Natural killer cell (primary cell): ENCODE results near the gene BAIAP3. TPM values are rescaled to one million over a fixed set of nuclear protein-coding genes. Genes with fewer than 3 reads are reported as not detected.

Source experiments
- ATAC-seq, 3 donors: fragments of 150-1000 bp in 2 of 3; fragments of 200-7000 bp in 1 of 3; cut with Tn5 transposase; 1 replicate in 1 of 3; 2 replicates in 2 of 3; pipeline ENCODE4 v1.10.0; 2021; ENCODE audit warnings: mild to moderate bottlenecking in 2 of 3, moderate library complexity in 2 of 3
- DNase-seq, 2 donors: peaks; one replicate each; pipeline versions ENCODE4 v3.0.0 to v3.0.0-alpha.2; 2013 to 2021; ENCODE audit warnings: mixed read lengths in 1 of 2
- H3K27ac ChIP-seq: one replicate; pipeline ENCODE4 v1.5.1; 2013; ENCODE audit warnings: mild to moderate bottlenecking, low read length
- H3K27me3 ChIP-seq: one replicate; pipeline ENCODE4 v1.6.1; 2013; ENCODE audit warnings: low read length; ENCODE audit not compliant: control insufficient read depth, insufficient read depth
- H3K36me3 ChIP-seq: one replicate; pipeline ENCODE4 v1.6.1; 2013; ENCODE audit warnings: low read length; ENCODE audit not compliant: control insufficient read depth, insufficient read depth
- H3K4me1 ChIP-seq: one replicate; pipeline ENCODE4 v1.6.1; 2013; ENCODE audit warnings: low read length; ENCODE audit not compliant: control insufficient read depth, insufficient read depth
- H3K4me3 ChIP-seq: one replicate; pipeline ENCODE4 v1.5.1; 2013; ENCODE audit warnings: low read length
- H3K9me3 ChIP-seq: one replicate; pipeline ENCODE4 v1.6.1; 2013; ENCODE audit warnings: low read length; ENCODE audit not compliant: control insufficient read depth, insufficient read depth
- H3K27ac Mint-ChIP-seq, 2 donors: one replicate each; pipeline ENCODE4 v1.8.0; 2022; ENCODE audit warnings: mild to moderate bottlenecking in 2 of 2, mixed read lengths in 2 of 2, moderate library complexity in 1 of 2
- H3K27me3 Mint-ChIP-seq, 2 donors: one replicate each; pipeline ENCODE4 v1.8.0; 2022; ENCODE audit warnings: low read depth in 2 of 2, mixed read lengths in 2 of 2
- H3K36me3 Mint-ChIP-seq: one replicate; pipeline ENCODE4 v1.8.0; 2022; ENCODE audit warnings: mixed read lengths
- H3K4me1 Mint-ChIP-seq, 2 donors: one replicate each; pipeline ENCODE4 v1.8.0; 2022; ENCODE audit warnings: mixed read lengths in 2 of 2
- H3K4me3 Mint-ChIP-seq: one replicate; pipeline ENCODE4 v1.8.0; 2022; ENCODE audit warnings: mild to moderate bottlenecking, moderate library complexity, mixed read lengths
- H3K9me3 Mint-ChIP-seq, 2 donors: one replicate each; pipeline ENCODE4 v1.8.0; 2022; ENCODE audit warnings: mixed read lengths in 2 of 2
- WGBS: methylation state at CpG from one replicate; pipeline ENCODE4 v1.1.7; 2013; ENCODE audit warnings: missing lambda C conversion rate; ENCODE audit not compliant: insufficient coverage; 5-methylcytosine and 5-hydroxymethylcytosine counted together
- intact Hi-C: fragments of 100-400 bp; cut with micrococcal nuclease; formaldehyde crosslinking; loops from one replicate; pipeline ENCODE4 v1.14.2; 2022
- total RNA-seq, 4 donors: library from RNA; stranded (reverse); fragments of 120-200 nt in 1 of 4; gene quantifications; one replicate each; pipeline versions ENCODE4 v1.2.3 to v1.2.4, GENCODE V29; 2013 to 2022
- TF ChIP-seq, protein P1 (sequence below): fragments of 200-600 bp; IDR thresholded peaks from one replicate; pipeline ENCODE4 v1.8.0; 2022; ENCODE audit warnings: antibody characterized with exemption

BAIAP3 gene
- total RNA-seq, 3 donors from 2014 or later (not counting 1 experiment from before 2014, with no cell fraction given) = 17.7 to 21.7 (median 19.9) TPM

GRCh38 chr16:1344499-1344898, 11.1 kb downstream of the BAIAP3 start:
- TF ChIP-seq, protein P1, sequence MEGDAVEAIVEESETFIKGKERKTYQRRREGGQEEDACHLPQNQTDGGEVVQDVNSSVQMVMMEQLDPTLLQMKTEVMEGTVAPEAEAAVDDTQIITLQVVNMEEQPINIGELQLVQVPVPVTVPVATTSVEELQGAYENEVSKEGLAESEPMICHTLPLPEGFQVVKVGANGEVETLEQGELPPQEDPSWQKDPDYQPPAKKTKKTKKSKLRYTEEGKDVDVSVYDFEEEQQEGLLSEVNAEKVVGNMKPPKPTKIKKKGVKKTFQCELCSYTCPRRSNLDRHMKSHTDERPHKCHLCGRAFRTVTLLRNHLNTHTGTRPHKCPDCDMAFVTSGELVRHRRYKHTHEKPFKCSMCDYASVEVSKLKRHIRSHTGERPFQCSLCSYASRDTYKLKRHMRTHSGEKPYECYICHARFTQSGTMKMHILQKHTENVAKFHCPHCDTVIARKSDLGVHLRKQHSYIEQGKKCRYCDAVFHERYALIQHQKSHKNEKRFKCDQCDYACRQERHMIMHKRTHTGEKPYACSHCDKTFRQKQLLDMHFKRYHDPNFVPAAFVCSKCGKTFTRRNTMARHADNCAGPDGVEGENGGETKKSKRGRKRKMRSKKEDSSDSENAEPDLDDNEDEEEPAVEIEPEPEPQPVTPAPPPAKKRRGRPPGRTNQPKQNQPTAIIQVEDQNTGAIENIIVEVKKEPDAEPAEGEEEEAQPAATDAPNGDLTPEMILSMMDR = no peak
- Mint-ChIP-seq H3K9me3 (no peaks in the 10 kb centered on the region), H3K27me3 (no peaks in the 10 kb centered on the region), H3K4me3 (no peak overlapping the region), H3K4me1 (peaks cover 9 to 15% of the 10 kb centered on the region in 2 donors), H3K27ac (no peak overlapping the region), H3K36me3 (no peaks in the 10 kb centered on the region)
- Histone ChIP-seq H3K4me3 (no peak overlapping the region), H3K9me3 (no peaks in the 10 kb centered on the region), H3K36me3 (peaks cover 5% of the 10 kb centered on the region), H3K4me1 (peaks cover 23% of the 10 kb centered on the region), H3K27me3 (no peaks in the 10 kb centered on the region), H3K27ac (no peak overlapping the region)
- DNase-seq = no peak
- intact Hi-C loops = no loop called here
- ATAC-seq = no peak
- 89% methylated on average over 14 of the region's 14 CpGs for WGBS

DNA sequence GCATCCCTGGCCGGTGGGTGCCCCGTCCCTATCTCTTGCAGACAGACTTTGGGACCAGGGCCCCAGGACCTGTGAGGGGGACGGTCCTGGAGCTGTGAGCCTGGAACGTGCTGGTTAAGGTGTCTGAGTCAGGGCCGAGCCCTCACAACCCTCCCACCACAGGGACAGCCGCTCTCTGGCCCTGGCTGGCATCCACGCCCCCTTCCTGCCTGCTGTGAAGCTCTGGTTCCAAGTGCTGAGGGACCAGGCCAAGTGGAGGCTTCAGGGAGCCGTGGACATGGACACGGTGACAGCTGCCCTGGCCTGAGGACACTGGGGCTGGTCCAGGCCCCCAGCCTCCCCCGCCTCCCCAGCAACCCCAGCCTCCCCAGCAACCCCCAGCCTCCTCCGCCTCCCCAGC, 11.6 kb downstream of the BAIAP3 start:
- WGBS = 81% methylated on average over 11 of the region's 11 CpGs
- Mint-ChIP-seq H3K27ac (no peak overlapping the region), H3K27me3 (no peaks in the 10 kb centered on the region), H3K9me3 (no peaks in the 10 kb centered on the region), H3K36me3 (no peaks in the 10 kb centered on the region), H3K4me3 (no peak overlapping the region), H3K4me1 (peaks cover 9 to 15% of the 10 kb centered on the region in 2 donors)
- TF ChIP-seq, protein P1 = no peak
- ATAC-seq (no peak), DNase-seq (no peak)
- intact Hi-C loops = no loop called here
- Histone ChIP-seq H3K27me3 (no peaks in the 10 kb centered on the region), H3K36me3 (peaks cover 10% of the 10 kb centered on the region), H3K9me3 (no peaks in the 10 kb centered on the region), H3K27ac (no peak overlapping the region), H3K4me1 (peaks cover 24% of the 10 kb centered on the region), H3K4me3 (no peak overlapping the region)

DNA sequence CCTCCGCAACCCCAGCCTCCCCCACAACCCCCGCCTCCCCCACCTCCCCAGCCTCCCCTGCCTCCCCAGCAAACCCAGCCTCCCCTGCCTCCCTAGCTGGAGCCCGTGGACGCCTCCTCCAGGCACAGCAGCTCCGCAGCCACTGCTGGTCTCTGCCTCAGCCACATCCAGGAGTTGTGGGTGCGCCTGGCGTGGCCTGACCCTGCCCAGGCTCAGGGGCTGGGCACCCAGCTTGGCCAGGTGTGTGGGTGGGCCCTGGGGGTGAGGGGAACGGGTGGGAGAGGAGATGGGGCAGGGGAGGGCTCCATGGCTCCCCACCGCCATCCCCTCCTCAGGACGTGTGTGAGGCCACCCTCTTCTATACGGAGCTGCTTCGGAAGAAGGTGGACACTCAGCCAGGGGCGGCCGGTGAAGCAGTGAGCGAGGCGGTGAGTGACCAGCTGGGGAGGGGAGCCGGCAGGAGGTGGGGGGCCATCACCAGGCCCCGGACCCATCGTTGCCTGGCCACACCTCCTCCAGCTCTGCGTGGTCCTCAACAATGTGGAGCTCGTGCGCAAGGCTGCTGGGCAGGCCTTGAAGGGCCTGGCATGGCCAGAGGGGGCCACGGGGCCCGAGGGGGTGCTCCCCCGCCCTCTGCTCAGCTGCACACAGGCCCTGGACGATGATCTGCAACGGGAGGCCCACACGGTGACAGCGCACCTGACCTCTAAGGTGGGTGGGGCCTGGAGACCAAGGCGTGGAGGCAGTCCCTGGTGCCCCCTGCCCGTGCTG, 12.4 kb downstream of the BAIAP3 start:
- H3K9me3 ChIP-seq = no peaks in the 10 kb centered on the region
- Mint-ChIP-seq H3K4me3 (no peak overlapping the region), H3K36me3 (no peaks in the 10 kb centered on the region), H3K9me3 (no peaks in the 10 kb centered on the region), H3K27ac (no peak overlapping the region), H3K27me3 (no peaks in the 10 kb centered on the region), H3K4me1 (peaks cover 9 to 23% of the 10 kb centered on the region in 2 donors)
- H3K27me3 ChIP-seq = no peaks in the 10 kb centered on the region
- 80% methylated on average over 29 of the region's 31 CpGs for WGBS
- DNase-seq (no peak), ATAC-seq (no peak)
- TF ChIP-seq, protein P1 = no peak
- intact Hi-C loops = no loop called here
- H3K36me3 ChIP-seq = peaks cover 12% of the 10 kb centered on the region
- H3K27ac ChIP-seq = no peak overlapping the region
- peaks cover 32% of the 10 kb centered on the region for H3K4me1 ChIP-seq
- H3K4me3 ChIP-seq = no peak overlapping the region
